HG02763 (cell line): ENCODE results near the gene ASAH2.

Experiments used
- ATAC-seq: cut with Tn5 transposase; IDR thresholded peaks from one replicate; pipeline ENCODE4 v1.9.1; 2021; ENCODE audit warnings: mild to moderate bottlenecking, moderate library complexity; ENCODE audit not compliant: unreplicated experiment

Gene ASAH2

GRCh38 chr10:50210876-50211275 is 40.4 kb downstream of the ASAH2 start:
- no peak for ATAC-seq
